Suprapubic skin (tissue), 3 donors: ENCODE measurements around the gene TM9SF4.

Experiments
- CTCF ChIP-seq, 2 donors: fragments of 200-600 bp in 1 of 2; fragments of 450-650 bp in 1 of 2; sonication (generic) in 1 of 2; IDR thresholded peaks; one replicate each; pipeline ENCODE4 v1.5.1; 2016 to 2019; ENCODE audit warnings: antibody characterized with exemption in 2 of 2, mild to moderate bottlenecking in 1 of 2, moderate library complexity in 1 of 2
- POLR2AphosphoS5 ChIP-seq, 3 donors: sonication (generic); formaldehyde crosslinking; IDR thresholded peaks; one replicate each; pipeline ENCODE4 v1.6.1; 2017; ENCODE audit warnings: antibody characterized with exemption in 3 of 3

GRCh38 chr20:32162351-32162750 lies 52.8 kb downstream of the TM9SF4 start:
- TF ChIP-seq CTCF (IDR thresholded peaks at IDR 0.05) (no peak), POLR2AphosphoS5 (IDR thresholded peaks at IDR 0.05) (no peak)
